KOPT-K1 (cell line): ENCODE results near the gene TCEAL4.

Source experiments
- H3K27ac ChIP-seq: fragments of 200-600 bp; sonication (generic); 2 replicates; pipeline ENCODE4 v1.5.1; 2016; ENCODE audit warnings: antibody characterized with exemption, mild to moderate bottlenecking, low read depth, low read length; ENCODE audit not compliant: poor library complexity, severe bottlenecking
- H3K36me3 ChIP-seq: fragments of 200-600 bp; sonication (generic); 2 replicates; pipeline ENCODE4 v1.5.1; 2017; ENCODE audit warnings: antibody characterized with exemption, mild to moderate bottlenecking, low read length, moderate library complexity; ENCODE audit not compliant: insufficient read depth
- H3K9me3 ChIP-seq: fragments of 200-600 bp; sonication (generic); 2 replicates; pipeline ENCODE4 v1.5.1; 2017; ENCODE audit warnings: antibody characterized with exemption, low read length, mild to moderate bottlenecking; ENCODE audit not compliant: insufficient read depth, poor library complexity, severe bottlenecking

Gene TCEAL4

DNA sequence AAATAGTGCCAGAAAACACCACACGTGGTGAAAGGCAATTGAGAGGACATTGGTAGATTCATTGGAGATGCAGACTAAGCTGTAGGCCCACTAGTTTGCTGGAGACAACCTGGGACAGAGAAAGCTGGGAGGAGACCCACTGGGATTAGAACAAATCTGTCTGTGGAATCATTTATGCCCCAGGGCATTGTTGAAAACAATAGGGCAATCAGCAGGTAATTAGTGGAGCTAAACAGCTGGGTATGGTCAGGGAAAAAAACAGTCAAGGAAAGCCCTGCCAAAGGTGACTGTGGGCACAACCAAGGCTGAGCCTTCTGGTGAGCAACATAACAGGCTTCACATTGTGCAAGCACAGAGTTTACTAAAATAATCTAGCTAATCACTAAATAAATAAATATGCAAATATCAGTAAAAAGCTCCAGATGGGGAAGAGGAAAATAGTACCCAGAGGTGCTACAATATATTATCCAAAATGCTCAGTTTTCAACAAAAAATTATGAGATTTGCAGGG lies 31.4 kb downstream of the TCEAL4 start:
- no peak overlapping the region for H3K27ac ChIP-seq
- H3K9me3 ChIP-seq = no peaks in the 10 kb centered on the region
- no peaks in the 10 kb centered on the region for H3K36me3 ChIP-seq

GRCh38 chrX:103624111-103624510 lies 38.8 kb downstream of the TCEAL4 start:
- H3K27ac ChIP-seq = no peak overlapping the region
- H3K9me3 ChIP-seq = no peaks in the 10 kb centered on the region
- H3K36me3 ChIP-seq = no peaks in the 10 kb centered on the region

DNA sequence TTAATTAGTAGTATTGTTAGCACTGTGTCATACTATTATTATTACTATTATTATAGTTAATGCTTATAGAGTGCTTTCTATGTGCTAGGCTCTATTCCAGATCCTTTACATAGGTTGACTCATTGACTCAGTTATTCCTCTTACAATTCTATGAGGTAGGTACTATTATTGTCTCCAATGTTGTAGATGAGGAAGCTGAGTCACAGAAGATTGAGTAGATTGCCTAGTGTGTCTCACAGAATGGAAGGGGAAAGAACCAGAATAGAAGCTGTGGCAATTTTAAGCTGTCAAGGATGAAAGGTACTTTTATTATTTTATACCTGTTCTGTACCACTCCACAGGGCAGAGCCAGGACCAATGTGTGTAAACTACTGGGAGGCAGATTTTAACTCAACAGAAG lies 41.5 kb downstream of the TCEAL4 start:
- Histone ChIP-seq H3K36me3 (no peaks in the 10 kb centered on the region), H3K9me3 (no peaks in the 10 kb centered on the region), H3K27ac (no peak overlapping the region)

- Histone ChIP-seq H3K36me3 (no peaks in the 10 kb centered on the region), H3K27ac (peak within 1 kb of the TSS; percentile 30), H3K9me3 (no peaks in the 10 kb centered on the region)
Observed at GRCh38 chrX:103628386-103629317, 43.3 kb downstream of the TCEAL4 start, which contains the start of gene TCEAL1. TCEAL1 (plus strand) TSS chrX:103628975; CDS start chrX:103629917, 942 bp downstream.

GRCh38 chrX:103629318-103630170 lies 44.2 kb downstream of the TCEAL4 start:
- Histone ChIP-seq H3K9me3 (no peaks in the 10 kb centered on the region), H3K36me3 (no peaks in the 10 kb centered on the region), H3K27ac (peak overlapping the region; percentile 30)

DNA sequence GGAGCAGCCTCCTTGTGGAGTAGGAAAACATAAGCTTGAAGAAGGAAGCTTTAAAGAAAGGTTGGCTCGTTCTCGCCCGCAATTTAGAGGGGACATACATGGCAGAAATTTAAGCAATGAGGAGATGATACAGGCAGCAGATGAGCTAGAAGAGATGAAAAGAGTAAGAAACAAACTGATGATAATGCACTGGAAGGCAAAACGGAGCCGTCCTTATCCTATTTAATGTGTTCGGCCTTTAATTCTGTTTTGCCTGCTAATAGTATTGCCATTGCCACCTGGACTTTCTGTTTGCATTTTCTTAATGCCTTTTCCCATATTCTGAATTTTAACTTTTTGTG lies 44.8 kb downstream of the TCEAL4 start:
- Histone ChIP-seq H3K36me3 (no peaks in the 10 kb centered on the region), H3K27ac (no peak overlapping the region), H3K9me3 (no peaks in the 10 kb centered on the region)

GRCh38 chrX:103631145-103631544 lies 45.8 kb downstream of the TCEAL4 start:
- Histone ChIP-seq H3K9me3 (no peaks in the 10 kb centered on the region), H3K27ac (no peak overlapping the region), H3K36me3 (no peaks in the 10 kb centered on the region)

GRCh38 chrX:103635436-103635835 lies 50.1 kb downstream of the TCEAL4 start:
- Histone ChIP-seq H3K9me3 (no peaks in the 10 kb centered on the region), H3K27ac (no peak overlapping the region), H3K36me3 (no peaks in the 10 kb centered on the region)
